Stromal cell of bone marrow (primary cell): ENCODE results near the gene IGF2BP3.
"Not testable (repeated sequence)": the region's sequence is repeated elsewhere in the genome, so short reads cannot be mapped to it uniquely, and the experiment has no call there.

Experiments
- DNase-seq: peaks from one replicate; pipeline ENCODE4 v3.0.0-alpha.2; 2012; ENCODE audit warnings: low read depth

The IGF2BP3 gene

GRCh38 chr7:23338863-23339262, 131.4 kb downstream of the IGF2BP3 start:
- no peak for DNase-seq

- DNase-seq = no peak
Measured at GRCh38 chr7:23338439-23338838, 131.9 kb downstream of the IGF2BP3 start.

- no peak for DNase-seq
Measured at GRCh38 chr7:23337374-23337773, 132.9 kb downstream of the IGF2BP3 start.

GRCh38 chr7:23336799-23337283, 133.4 kb downstream of the IGF2BP3 start:
- no peak for DNase-seq

- no peak for DNase-seq
Measured at GRCh38 chr7:23336086-23336485, 134.2 kb downstream of the IGF2BP3 start.

GRCh38 chr7:23335621-23336020, 134.7 kb downstream of the IGF2BP3 start:
- DNase-seq = no peak

- no peak for DNase-seq
Measured at GRCh38 chr7:23335136-23335535, 135.2 kb downstream of the IGF2BP3 start.

GRCh38 chr7:23334482-23335056, 135.7 kb downstream of the IGF2BP3 start:
- DNase-seq = peak; percentile 88

- peak; percentile 98 for DNase-seq
Measured at GRCh38 chr7:23333671-23334246, 136.5 kb downstream of the IGF2BP3 start.

- no peak for DNase-seq
Measured at GRCh38 chr7:23332910-23333612, 137.2 kb downstream of the IGF2BP3 start.

- no peak for DNase-seq
Measured at GRCh38 chr7:23332193-23332592, 138.1 kb downstream of the IGF2BP3 start.

GRCh38 chr7:23331132-23331531, 139.2 kb downstream of the IGF2BP3 start:
- no peak for DNase-seq

GRCh38 chr7:23315366-23315765, 154.9 kb downstream of the IGF2BP3 start:
- no peak for DNase-seq

GRCh38 chr7:23312141-23312540, 158.2 kb downstream of the IGF2BP3 start:
- not testable (repeated sequence) for DNase-seq

GRCh38 chr7:23308754-23309153, 161.5 kb downstream of the IGF2BP3 start:
- no peak for DNase-seq

GRCh38 chr7:23306936-23307521, 163.3 kb downstream of the IGF2BP3 start:
- no peak for DNase-seq

- DNase-seq = no peak
Measured at GRCh38 chr7:23299770-23300300, 170.5 kb downstream of the IGF2BP3 start.

GRCh38 chr7:23298885-23299769, 171.2 kb downstream of the IGF2BP3 start, which contains the start of gene MALSU1:
Gene MALSU1, plus strand, starts transcription at chr7:23299339. Its CDS starts 14 bp downstream, at chr7:23299353.
- DNase-seq = peak; percentile 94

- no peak for DNase-seq
Measured at GRCh38 chr7:23298141-23298881, 172.0 kb downstream of the IGF2BP3 start.

GRCh38 chr7:23295401-23295697, 174.9 kb downstream of the IGF2BP3 start:
- DNase-seq = no peak
